H1 (cell line): ENCODE results near the gene RHOB. TPM values are rescaled to one million over a fixed set of nuclear protein-coding genes. Genes with fewer than 3 reads are reported as not detected.

Experiments
- ATF3 ChIP-seq: IDR thresholded peaks from 2 replicates; pipeline ENCODE4 v1.6.1; 2011; ENCODE audit warnings: low read depth, mild to moderate bottlenecking, low read length; ENCODE audit not compliant: insufficient read depth
- CHD2 ChIP-seq: IDR thresholded peaks from 2 replicates; pipeline ENCODE4 v1.6.1; 2012; ENCODE audit warnings: low read length, improper control_type of control experiment
- CHD7 ChIP-seq: fragments of 300-600 bp; sonication (generic); IDR thresholded peaks from 2 replicates; pipeline ENCODE4 v1.7.1; 2012; ENCODE audit warnings: low read length, moderate library complexity, mild to moderate bottlenecking, inconsistent platforms; ENCODE audit not compliant: insufficient replicate concordance
- KDM4A ChIP-seq: IDR thresholded peaks from one replicate; pipeline ENCODE4 v1.7.1; 2012; ENCODE audit warnings: low read depth, mild to moderate bottlenecking, moderate library complexity, low read length, inconsistent platforms; ENCODE audit not compliant: severe bottlenecking
- POLR2A ChIP-seq, 2 experiments: IDR thresholded peaks; 1 replicate in 1 of 2; 2 replicates in 1 of 2; pipeline ENCODE4 v1.6.1; 2011; ENCODE audit warnings: low read depth in 2 of 2, low read length in 2 of 2, mild to moderate bottlenecking in 2 of 2; ENCODE audit errors: control extremely low read depth in 1 of 2
- SAP30 ChIP-seq: fragments of 300-600 bp; sonication (generic); IDR thresholded peaks from 2 replicates; pipeline ENCODE4 v1.7.1; 2012; ENCODE audit warnings: low read length, moderate library complexity, mild to moderate bottlenecking, inconsistent platforms; ENCODE audit not compliant: insufficient read depth, insufficient replicate concordance
- polyA plus RNA-seq, 7 experiments: library from polyadenylated mRNA; depleted of rRNA in 3 of 7; stranded (reverse) in 5 of 7; unstranded in 2 of 7; fragments of >200 nt in 5 of 7; fragments of 200-250 nt in 2 of 7; gene quantifications; 1 replicate in 5 of 7; 2 replicates in 1 of 7; 4 replicates in 1 of 7; pipeline versions ENCODE4 v1.2.1 to v1.2.3, GENCODE V29; 2011 to 2013; ENCODE audit warnings: missing spikeins in 2 of 7, mixed read lengths in 2 of 7
- total RNA-seq: library from RNA; stranded (reverse); fragmentation: NEBNext Ultra II Directional; extraction: Animal tissue kit (Norgen Biotek cat#: 25700); gene quantifications from 2 replicates; pipeline ENCODE4 v1.2.1, GENCODE V29; 2021

The RHOB gene
- total and polyA plus RNA-seq, 2 of the 8 experiments (the other 6 are each of a cell fraction or from before 2014, with no cell fraction given), result 9.3 to 9.5 TPM

- TF ChIP-seq CHD7, result no peak
- TF ChIP-seq POLR2A (IDR thresholded peaks at IDR 0.05; ENCODE audit: control extremely low read depth in 1 of 2, low read depth in 2 of 2, low read length in 2 of 2), result no peak
- no peak for TF ChIP-seq CHD2
- TF ChIP-seq SAP30, result no peak
- TF ChIP-seq KDM4A, result no peak
- TF ChIP-seq ATF3, result no peak
These were observed 2.5 kb upstream of the RHOB start (continued) for GRCh38 chr2:20444101-20444992.
